Stimulated activated CD8-positive, alpha-beta memory T cell treated with anti-CD3 and anti-CD28 coated beads, Interleukin-4, amount 100 ng/mL, for 4 hours (primary cell): ENCODE measurements around the gene RBM14.
"Not testable (repeated sequence)": the region's sequence is repeated elsewhere in the genome, so short reads cannot be mapped to it uniquely, and the experiment has no call there.

Experiments
- DNase-seq, 2 donors: peaks; one replicate each; pipeline ENCODE4 v3.0.0-alpha.2; 2020; ENCODE audit warnings: low read depth in 2 of 2, low spot score in 1 of 2

Gene RBM14

DNA sequence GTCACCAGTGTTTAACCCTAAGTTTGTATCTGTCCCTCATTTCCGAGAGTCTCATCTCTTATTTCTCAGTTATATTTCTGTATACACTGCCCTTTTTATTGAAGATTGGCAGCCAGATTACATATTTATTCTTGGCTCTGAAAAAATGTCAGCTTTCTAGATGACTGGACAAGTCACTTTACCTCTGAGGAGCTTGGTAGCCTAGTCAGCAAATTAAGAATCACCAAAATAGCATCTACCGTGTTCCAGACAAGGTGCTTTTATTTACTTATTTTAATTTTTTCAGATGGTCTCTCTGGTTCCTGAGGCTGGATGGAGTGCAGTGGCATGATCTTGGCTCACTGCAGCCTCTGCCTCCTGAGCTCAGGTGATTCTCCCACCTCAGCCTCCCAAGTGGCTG, 16.5 kb downstream of the RBM14 start:
- DNase-seq, result no peak

- DNase-seq, result no peak
Observed at GRCh38 chr11:66636411-66636810, 20.0 kb downstream of the RBM14 start.

GRCh38 chr11:66637557-66638176, 21.2 kb downstream of the RBM14 start:
- DNase-seq, result no peak

GRCh38 chr11:66638177-66639065, 22.0 kb downstream of the RBM14 start, which contains the start of gene RBM4:
TSS of gene RBM4 (plus strand) at chr11:66638703. CDS start at chr11:66639712, 1,009 bp downstream.
- peak; percentile 87 to 92 for DNase-seq

GRCh38 chr11:66639066-66639813, 22.8 kb downstream of the RBM14 start:
- no peak for DNase-seq

GRCh38 chr11:66639814-66640340, 23.4 kb downstream of the RBM14 start:
- DNase-seq, result not testable (repeated sequence)

DNA sequence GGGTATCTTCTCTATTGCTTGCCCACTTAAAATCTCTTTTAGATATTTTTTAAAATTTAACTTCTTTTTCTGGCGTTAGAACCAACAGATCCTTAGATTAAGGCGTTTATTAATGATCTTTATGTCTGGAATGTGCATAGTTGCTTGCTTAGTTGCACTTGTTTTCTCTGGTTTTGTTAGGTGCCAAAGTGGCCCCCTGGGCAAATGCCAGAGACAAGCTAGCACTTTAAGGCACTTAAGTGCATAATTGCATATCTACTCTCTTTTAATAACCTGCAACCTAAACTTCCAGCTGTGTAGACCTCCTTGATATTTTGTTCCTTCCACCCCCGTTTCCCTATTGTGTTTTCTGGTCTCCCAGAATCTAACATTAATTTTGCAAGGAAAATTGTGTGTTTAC, 25.4 kb downstream of the RBM14 start:
- DNase-seq, result no peak

GRCh38 chr11:66643745-66644437, 27.5 kb downstream of the RBM14 start:
- DNase-seq, result no peak

GRCh38 chr11:66646828-66647227, 30.4 kb downstream of the RBM14 start:
- DNase-seq, result no peak

GRCh38 chr11:66649903-66650302, 33.5 kb downstream of the RBM14 start:
- no peak for DNase-seq

GRCh38 chr11:66651016-66651415, 34.6 kb downstream of the RBM14 start:
- DNase-seq, result no peak

DNA sequence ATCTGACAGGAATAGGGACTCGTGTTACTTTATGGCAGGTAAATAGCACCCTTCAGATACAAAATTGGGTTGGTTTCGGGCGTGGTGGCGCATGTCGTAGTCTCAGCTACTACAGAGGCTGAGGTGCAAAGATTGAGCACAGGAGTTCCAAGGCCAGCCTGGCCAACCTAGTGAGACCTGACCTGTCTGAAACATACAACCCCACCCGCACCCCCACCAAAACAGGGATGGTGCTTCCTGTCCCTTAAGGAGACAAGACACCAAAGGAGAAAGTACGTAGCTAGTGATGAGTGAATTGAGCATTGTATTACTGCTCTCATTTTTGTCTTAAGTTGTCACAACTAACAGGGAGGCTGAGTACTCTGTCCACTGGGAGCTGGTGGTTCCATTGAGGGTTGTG, 36.2 kb downstream of the RBM14 start:
- DNase-seq, result no peak

- DNase-seq, result no peak
Observed at GRCh38 chr11:66653123-66653522, 36.7 kb downstream of the RBM14 start.

DNA sequence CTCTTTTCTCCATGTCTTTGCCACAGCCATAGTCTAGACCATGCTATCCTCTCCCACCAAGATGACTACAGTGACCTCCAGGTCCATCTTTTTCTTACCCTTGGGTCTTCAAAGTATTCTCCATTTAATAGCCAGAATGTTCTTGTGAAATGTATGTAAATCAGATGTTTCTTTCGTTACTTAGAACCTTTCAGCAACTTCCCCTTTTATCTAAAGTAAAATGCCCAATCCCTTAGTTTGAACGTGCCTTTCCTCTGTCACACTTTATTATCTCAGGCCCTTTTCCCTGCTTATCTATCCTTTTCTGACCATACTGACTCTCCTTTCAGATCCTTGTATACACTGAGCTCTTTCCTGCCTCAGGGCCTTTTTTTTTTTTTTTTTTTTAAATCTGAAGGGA, 43.3 kb downstream of the RBM14 start:
- DNase-seq, result no peak

DNA sequence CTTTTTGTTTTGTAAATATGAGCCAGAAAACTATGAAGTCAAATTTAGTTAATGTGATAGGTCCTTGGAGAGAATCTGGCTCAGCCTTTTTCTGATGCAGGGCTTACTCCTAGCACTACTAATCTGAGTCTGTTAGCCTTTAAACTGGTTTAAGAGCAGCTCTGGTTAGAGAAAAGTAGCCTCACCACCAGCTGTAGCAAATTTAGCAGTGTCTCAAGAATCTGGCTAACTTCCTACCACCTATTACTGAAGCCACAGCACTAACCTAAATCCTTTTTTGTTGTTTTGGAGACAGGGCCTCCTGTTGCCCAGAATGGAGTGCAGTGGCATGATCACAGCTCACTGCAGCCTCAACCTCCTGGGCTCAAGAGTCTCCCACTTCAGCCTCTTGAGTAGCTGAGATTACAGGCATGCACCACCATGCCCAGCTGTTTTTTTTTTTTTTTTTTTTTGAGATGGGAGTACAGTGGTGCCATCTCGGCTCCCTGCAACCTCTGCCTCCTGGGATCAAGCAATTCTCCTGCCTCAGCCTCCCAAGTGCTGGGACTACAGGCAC, 47.4 kb downstream of the RBM14 start:
- DNase-seq, result no peak

GRCh38 chr11:66665369-66665768, 48.9 kb downstream of the RBM14 start:
- no peak for DNase-seq

GRCh38 chr11:66670816-66671215, 54.4 kb downstream of the RBM14 start:
- no peak for DNase-seq

GRCh38 chr11:66674964-66675602, 58.7 kb downstream of the RBM14 start:
- DNase-seq, result no peak

GRCh38 chr11:66676282-66676919, 60.0 kb downstream of the RBM14 start:
- DNase-seq, result no peak
